Body of pancreas (tissue), 4 donors: ENCODE data around the gene SCGB2B2. TPM values are rescaled to one million over a fixed set of nuclear protein-coding genes. Genes with fewer than 3 reads are reported as not detected.
A peak's percentile ranks its signal among the peaks of the same experiment; 100 is the strongest.

Experiments used
- ATAC-seq: fragments of 150-250 bp; one replicate; pipeline ENCODE4 v1.9.1; 2016
- DNase-seq, 4 donors: peaks; one replicate each; pipeline ENCODE4 v3.0.0-alpha.2; 2019
- H3K27ac ChIP-seq, 4 donors: fragments of 200-600 bp; sonication (generic); 1 replicate in 3 of 4; 2 replicates in 1 of 4; pipeline versions ENCODE4 v1.5.1 to v1.6.1; 2016 to 2019; ENCODE audit warnings: mild to moderate bottlenecking in 1 of 4, mixed read lengths in 1 of 4, moderate library complexity in 1 of 4
- H3K27me3 ChIP-seq, 2 donors: fragments of 200-600 bp; sonication (generic); one replicate each; pipeline ENCODE4 v1.6.0; 2016; ENCODE audit warnings: mild to moderate bottlenecking in 1 of 2
- H3K36me3 ChIP-seq, 2 donors: fragments of 200-600 bp; sonication (generic); replicated peaks in 1 of 2; 2 replicates each; pipeline ENCODE4 v1.5.1; 2016; ENCODE audit warnings: low read depth in 2 of 2; ENCODE audit not compliant: insufficient read depth in 1 of 2
- H3K4me1 ChIP-seq: fragments of 200-600 bp; sonication (generic); one replicate; pipeline ENCODE4 v1.6.0; 2016
- H3K4me3 ChIP-seq, 2 donors: fragments of 200-600 bp; sonication (generic); 1 replicate in 1 of 2; 2 replicates in 1 of 2; pipeline ENCODE4 v1.5.1; 2016 to 2019
- H3K9me3 ChIP-seq, 3 donors: fragments of 200-600 bp; sonication (generic); 1 replicate in 2 of 3; 2 replicates in 1 of 3; pipeline ENCODE4 v1.5.1; 2016
- POLR2A ChIP-seq, 3 donors: fragments of 450-650 bp; IDR thresholded peaks; one replicate each; pipeline ENCODE4 v1.6.1; 2016; ENCODE audit warnings: antibody characterized with exemption in 3 of 3, mild to moderate bottlenecking in 2 of 3
- WGBS, 2 donors: methylation state at CpG; one replicate each; pipeline ENCODE4 v1.1.5; 2017; 5-methylcytosine and 5-hydroxymethylcytosine counted together
- intact Hi-C: fragments of 100-400 bp; cut with DNase I; formaldehyde crosslinking; loops from one replicate; pipeline ENCODE4 v1.15.1; 2023
- total RNA-seq, 2 donors: library from RNA; depleted of rRNA; stranded (reverse); fragments of >200 nt; gene quantifications; one replicate each; pipeline ENCODE4 v1.1.0, GENCODE V29; 2016
- TF ChIP-seq, protein P1 (sequence below), 7 experiments: fragments of 450-650 bp in 4 of 7; fragments of 200-600 bp in 3 of 7; sonication (generic) in 3 of 7; IDR thresholded peaks; one replicate each; pipeline ENCODE4 v1.5.1; 2016 to 2019; ENCODE audit warnings: antibody characterized with exemption in 7 of 7

Gene SCGB2B2
- total RNA-seq, 2 donors from 2014 or later: 0.52 to 4.3 TPM

DNA sequence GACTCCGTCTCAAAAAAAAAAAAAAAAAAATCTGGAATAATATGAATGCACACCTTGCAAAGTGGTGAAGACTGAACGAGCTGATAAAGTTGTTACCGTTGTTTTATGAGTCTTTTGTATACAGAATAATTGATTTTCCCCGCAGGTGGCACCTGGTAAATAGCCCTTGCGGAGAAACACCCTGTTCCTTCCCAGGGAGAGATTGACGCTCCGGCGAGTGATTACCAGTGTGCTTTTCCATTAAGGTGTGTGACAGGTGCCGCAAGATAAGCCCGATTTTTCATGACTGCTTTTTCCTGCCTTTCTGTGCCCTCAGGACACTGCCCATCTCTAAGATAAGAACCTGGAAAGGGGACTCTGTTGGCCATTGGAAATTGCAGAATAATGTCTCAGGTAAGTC, 1.5 kb upstream of the SCGB2B2 start:
- Histone ChIP-seq H3K4me3 (peak overlapping the region in 1 of 2 donors; percentile 51), H3K27ac (peak overlapping the region in 3 of 4 donors; percentile 91 to 99 (median 98)), H3K9me3 (peaks cover 0 to 9% (median 0%) of the 10 kb centered on the region in 3 donors), H3K27me3 (no peaks in the 10 kb centered on the region), H3K4me1 (peaks cover 30% of the 10 kb centered on the region), H3K36me3 (peaks cover 6 to 19% of the 10 kb centered on the region in 2 donors)
- TF ChIP-seq, protein P1, sequence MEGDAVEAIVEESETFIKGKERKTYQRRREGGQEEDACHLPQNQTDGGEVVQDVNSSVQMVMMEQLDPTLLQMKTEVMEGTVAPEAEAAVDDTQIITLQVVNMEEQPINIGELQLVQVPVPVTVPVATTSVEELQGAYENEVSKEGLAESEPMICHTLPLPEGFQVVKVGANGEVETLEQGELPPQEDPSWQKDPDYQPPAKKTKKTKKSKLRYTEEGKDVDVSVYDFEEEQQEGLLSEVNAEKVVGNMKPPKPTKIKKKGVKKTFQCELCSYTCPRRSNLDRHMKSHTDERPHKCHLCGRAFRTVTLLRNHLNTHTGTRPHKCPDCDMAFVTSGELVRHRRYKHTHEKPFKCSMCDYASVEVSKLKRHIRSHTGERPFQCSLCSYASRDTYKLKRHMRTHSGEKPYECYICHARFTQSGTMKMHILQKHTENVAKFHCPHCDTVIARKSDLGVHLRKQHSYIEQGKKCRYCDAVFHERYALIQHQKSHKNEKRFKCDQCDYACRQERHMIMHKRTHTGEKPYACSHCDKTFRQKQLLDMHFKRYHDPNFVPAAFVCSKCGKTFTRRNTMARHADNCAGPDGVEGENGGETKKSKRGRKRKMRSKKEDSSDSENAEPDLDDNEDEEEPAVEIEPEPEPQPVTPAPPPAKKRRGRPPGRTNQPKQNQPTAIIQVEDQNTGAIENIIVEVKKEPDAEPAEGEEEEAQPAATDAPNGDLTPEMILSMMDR (IDR thresholded peaks at IDR 0.05): no peak
- no peak for TF ChIP-seq POLR2A (IDR thresholded peaks at IDR 0.05)
- peak; percentile 27 for ATAC-seq
- 18 to 29% methylated on average over 9 to 10 of the region's 10 CpGs for WGBS, 2 donors
- peak in 3 of 4 donors; percentile 47 to 71 (median 68) for DNase-seq
- intact Hi-C loops: no loop called here

DNA sequence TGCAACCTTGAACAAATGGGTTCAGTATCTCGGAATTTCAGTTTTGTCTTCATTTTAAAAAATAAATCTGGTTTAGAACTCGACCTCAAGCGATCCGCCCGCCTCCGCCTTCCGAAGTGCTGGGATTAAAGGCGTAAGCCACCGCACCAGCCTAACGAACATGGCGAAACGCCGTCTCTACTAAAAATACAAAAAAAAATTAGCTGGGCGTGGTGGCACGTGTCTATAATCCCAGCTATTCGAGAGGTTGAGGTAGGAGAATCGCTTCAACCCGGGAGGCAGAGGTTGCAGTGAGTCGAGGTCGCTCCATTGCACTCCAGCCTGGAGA, 1.1 kb upstream of the SCGB2B2 start:
- Histone ChIP-seq H3K4me1 (peaks cover 30% of the 10 kb centered on the region), H3K4me3 (peak overlapping the region; percentile 33 to 51), H3K36me3 (peaks cover 4 to 15% of the 10 kb centered on the region in 2 donors), H3K27me3 (no peaks in the 10 kb centered on the region), H3K27ac (peak overlapping the region; percentile 91 to 99 (median 96)), H3K9me3 (peaks cover 0 to 9% (median 0%) of the 10 kb centered on the region in 3 donors)
- TF ChIP-seq POLR2A (IDR thresholded peaks at IDR 0.05): no peak
- TF ChIP-seq, protein P1 (IDR thresholded peaks at IDR 0.05): no peak
- ATAC-seq: no peak
- WGBS, 2 donors: 2 to 4% methylated on average over 20 of the region's 20 CpGs
- intact Hi-C loops: no loop called here
- peak in 1 of 4 donors; percentile 17 for DNase-seq

DNA sequence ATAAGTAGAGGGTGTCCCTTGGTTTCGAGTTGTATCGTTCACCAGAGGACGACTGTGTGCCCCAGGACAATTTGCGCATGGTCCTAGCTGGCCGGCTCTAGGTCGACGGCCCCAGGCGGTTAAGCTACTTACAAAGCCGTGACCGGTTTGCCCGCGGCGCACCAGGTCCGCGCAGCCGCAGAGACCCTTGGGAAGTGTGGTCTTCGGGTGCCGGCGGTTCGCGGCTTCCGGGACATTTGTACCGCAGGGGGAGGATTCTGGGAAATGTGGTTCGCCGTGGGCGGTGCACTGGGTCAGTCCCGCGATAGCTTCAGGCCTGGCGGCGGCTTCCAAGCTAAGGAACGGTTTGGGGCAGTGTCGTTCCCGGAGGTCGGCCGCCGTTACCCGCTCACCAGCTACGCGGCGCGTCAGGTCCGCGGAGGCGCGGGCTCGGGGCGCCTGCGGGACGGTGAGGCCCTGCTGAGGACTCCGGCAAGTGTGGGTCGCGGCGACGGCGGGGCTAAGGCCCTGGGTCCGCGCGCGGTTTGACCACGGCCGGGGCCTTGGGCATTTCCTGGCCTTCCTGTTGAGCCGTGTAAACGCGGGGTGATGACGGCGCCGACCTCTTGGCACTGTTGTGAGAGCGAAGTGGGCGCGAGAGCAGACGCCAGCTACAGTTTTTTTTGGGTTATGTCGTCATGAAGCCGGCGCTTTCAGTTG, 576 bp upstream of the SCGB2B2 start, which contains the start of gene ZNF302:
Gene ZNF302, plus strand, starts transcription at position 293 of the 699 bp plus-strand sequence. CDS start 1,127 bp downstream, outside the sequence.
- TF ChIP-seq, protein P1 (IDR thresholded peaks at IDR 0.05): no peak
- TF ChIP-seq POLR2A (IDR thresholded peaks at IDR 0.05): peak; percentile 86 to 93 (median 92)
- ATAC-seq (peak; percentile 96), DNase-seq (peak; percentile 96 to 98 (median 98))
- Histone ChIP-seq H3K4me3 (peak within 1 kb of the TSS; percentile 33 to 51), H3K9me3 (peaks cover 0 to 9% (median 0%) of the 10 kb centered on the region in 3 donors), H3K36me3 (peaks cover 0 to 11% of the 10 kb centered on the region in 2 donors), H3K27ac (peak within 1 kb of the TSS; percentile 91 to 99 (median 96)), H3K27me3 (no peaks in the 10 kb centered on the region), H3K4me1 (peaks cover 30% of the 10 kb centered on the region)
- intact Hi-C loops: no loop called here
- whole genome bisulfite sequencing, 2 donors: 0% methylated on average over 6 to 73 of the region's 74 CpGs

DNA sequence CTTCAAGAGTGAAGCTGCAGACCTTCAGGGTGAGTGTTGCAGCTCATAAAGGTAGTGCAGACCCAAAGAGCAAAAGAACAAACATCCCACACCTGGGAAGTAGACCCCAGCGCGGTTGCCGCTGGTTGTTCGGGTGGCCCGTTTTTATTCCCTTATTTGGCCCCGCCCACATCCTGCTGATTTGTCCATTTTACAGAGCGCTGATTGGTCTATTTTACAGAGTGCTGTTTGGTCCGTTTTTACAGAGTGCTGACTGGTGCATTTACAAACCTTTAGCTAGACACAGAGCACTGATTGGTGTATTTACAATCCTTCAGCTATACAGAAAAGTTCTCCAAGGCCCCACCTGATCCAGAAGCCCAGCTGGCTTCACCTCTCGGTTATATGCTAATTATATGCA, 1.0 kb downstream of the SCGB2B2 start:
- H3K9me3 ChIP-seq: no peaks in the 10 kb centered on the region
- DNase-seq (no peak), ATAC-seq (no peak)
- H3K36me3 ChIP-seq: peaks cover 0 to 8% of the 10 kb centered on the region in 2 donors
- H3K4me3 ChIP-seq: no peak overlapping the region
- no peak for TF ChIP-seq POLR2A (IDR thresholded peaks at IDR 0.05)
- TF ChIP-seq, protein P1 (IDR thresholded peaks at IDR 0.05): no peak
- H3K27ac ChIP-seq: no peak overlapping the region
- intact Hi-C loops: no loop called here
- WGBS, 2 donors: 90 to 91% methylated on average over 9 of the region's 9 CpGs
- H3K27me3 ChIP-seq: no peaks in the 10 kb centered on the region
- H3K4me1 ChIP-seq: peaks cover 30% of the 10 kb centered on the region
